ENCODE measurements around the gene NFILZ. TPM values are rescaled to one million over a fixed set of nuclear protein-coding genes. Genes with fewer than 3 reads are reported as not detected.

NFILZ gene
- total RNA-seq, 2 experiments from 2014 or later: not detected

DNA sequence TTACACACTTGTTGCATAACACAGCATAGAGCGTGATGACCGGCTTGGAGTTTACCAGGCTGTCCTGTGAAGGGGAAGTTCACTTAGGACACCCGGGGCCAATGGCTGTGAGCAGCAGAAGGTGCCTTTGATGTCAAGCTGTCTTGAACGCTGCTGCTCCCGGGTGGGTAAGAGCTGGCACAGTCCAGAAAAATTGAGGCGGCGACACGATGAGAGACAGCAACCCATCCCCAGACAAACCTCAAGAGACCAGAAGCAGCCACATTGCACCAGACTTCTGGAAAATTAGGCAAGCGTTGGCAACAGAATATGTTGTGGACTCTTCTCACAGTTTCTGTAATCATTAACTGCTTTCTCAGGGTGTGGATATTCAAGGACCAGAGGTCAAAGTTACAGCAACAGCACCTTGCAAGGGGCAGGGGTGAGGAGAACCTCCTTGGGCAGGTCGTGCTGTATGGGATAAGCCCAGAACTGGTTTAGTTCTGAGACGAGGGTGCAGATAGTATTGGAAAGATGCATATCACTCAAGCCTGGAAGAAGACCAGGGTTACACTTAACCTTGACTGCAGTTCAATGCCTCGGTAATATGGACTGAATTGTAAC lies 10.1 kb downstream of the NFILZ start:
- H3K4me1 Mint-ChIP-seq (ENCODE audit: low read depth): peaks cover 5% of the 10 kb centered on the region
- TF ChIP-seq, protein P1, sequence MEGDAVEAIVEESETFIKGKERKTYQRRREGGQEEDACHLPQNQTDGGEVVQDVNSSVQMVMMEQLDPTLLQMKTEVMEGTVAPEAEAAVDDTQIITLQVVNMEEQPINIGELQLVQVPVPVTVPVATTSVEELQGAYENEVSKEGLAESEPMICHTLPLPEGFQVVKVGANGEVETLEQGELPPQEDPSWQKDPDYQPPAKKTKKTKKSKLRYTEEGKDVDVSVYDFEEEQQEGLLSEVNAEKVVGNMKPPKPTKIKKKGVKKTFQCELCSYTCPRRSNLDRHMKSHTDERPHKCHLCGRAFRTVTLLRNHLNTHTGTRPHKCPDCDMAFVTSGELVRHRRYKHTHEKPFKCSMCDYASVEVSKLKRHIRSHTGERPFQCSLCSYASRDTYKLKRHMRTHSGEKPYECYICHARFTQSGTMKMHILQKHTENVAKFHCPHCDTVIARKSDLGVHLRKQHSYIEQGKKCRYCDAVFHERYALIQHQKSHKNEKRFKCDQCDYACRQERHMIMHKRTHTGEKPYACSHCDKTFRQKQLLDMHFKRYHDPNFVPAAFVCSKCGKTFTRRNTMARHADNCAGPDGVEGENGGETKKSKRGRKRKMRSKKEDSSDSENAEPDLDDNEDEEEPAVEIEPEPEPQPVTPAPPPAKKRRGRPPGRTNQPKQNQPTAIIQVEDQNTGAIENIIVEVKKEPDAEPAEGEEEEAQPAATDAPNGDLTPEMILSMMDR (IDR thresholded peaks at IDR 0.05): no peak
- intact Hi-C loops (cut with micrococcal nuclease): no loop called here
- ChIA-PET CTCF (interaction anchor here (1.6 to 5.8 kb wide), 3 partner anchors 24 to 287 kb away, joined by 5 to 62 read pairs (median 8); partner anchors contain the start of gene MYO1F), POLR2A (no interaction called here)
- DNase-seq (no peak), ATAC-seq (no peak)
- no peaks in the 10 kb centered on the region for H3K27me3 Mint-ChIP-seq
- H3K36me3 Mint-ChIP-seq (ENCODE audit: low read depth): no peaks in the 10 kb centered on the region
- H3K4me3 Mint-ChIP-seq: no peak overlapping the region
- H3K27ac Mint-ChIP-seq: no peak overlapping the region
- H3K9me3 Mint-ChIP-seq: peaks cover 3% of the 10 kb centered on the region

DNA sequence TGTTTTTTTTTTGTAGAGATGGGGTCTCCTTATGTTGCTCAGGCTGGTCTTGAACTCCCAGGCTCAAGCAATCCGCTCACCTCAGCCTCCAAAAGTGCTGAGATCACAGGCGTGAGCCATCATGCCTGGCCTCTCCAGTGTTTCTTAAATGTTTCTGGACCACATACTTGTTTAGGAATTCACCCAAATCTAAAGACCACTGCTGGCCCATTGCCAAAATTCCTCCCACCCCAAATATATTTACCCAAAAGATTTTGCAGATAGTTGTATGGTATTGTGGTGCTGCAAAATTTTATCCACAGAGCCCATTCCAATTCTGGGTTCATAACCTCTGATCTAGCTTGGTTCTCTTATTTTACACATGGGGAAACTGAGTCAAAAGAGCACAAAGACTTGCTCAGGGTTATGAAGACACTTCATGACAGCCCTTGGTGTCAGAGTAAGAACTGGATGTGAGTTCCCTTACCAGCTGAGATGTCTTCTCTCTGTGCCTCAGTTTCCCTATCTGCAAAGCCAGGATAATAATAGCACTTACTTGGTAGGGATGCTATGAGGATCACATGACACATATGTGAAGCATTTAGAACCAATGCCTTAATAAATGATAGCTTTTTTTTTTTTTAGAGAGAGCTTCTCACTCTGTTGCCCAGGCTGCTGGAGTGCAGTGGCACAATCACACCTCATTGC lies 10.9 kb downstream of the NFILZ start:
- H3K4me1 Mint-ChIP-seq (ENCODE audit: low read depth): peaks cover 5% of the 10 kb centered on the region

DNA sequence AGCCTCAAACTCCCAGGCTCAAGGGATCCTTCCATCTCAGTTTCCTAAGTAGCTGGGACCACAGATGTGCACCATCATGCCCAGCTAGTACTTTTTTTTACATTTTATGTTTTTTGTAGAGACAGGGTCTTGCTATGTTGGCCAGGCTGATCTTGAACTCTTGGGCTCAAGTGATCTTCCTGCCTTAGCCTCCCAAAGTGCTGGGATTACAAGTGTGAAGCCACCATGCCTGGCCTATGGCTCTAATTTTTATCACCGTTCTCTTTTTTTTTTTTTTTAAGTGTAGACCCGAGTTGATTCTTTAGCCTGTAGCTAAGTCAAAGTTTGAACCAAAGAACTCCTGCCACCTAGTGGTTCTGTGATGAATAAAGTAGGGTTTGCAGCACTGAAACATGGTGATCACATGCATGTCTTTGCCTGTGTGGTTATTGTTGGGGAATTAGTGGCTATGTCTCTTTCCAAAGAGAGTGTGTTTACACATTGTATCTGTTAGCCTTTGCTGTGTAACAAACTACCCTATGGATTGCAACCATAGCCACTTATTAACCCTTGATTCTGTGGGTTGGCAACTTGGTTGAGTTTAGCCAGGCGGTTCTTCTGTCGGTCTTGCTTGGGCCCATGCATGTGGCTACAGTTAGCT lies 11.6 kb downstream of the NFILZ start:
- POLR2A ChIA-PET: interaction anchor here (0.7 to 1.3 kb wide), 2 partner anchors 14 to 61 kb away, joined by 3 to 4 read pairs; no protein-coding TSS in a partner anchor
- Mint-ChIP-seq H3K27me3 (peaks cover 5% of the 10 kb centered on the region), H3K9me3 (peaks cover 3% of the 10 kb centered on the region), H3K4me1 (ENCODE audit: low read depth) (peaks cover 5% of the 10 kb centered on the region), H3K36me3 (ENCODE audit: low read depth) (no peaks in the 10 kb centered on the region), H3K4me3 (no peak overlapping the region), H3K27ac (no peak overlapping the region)
- DNase-seq (peak; percentile 21), ATAC-seq (no peak)
- intact Hi-C loops (cut with micrococcal nuclease): no loop called here
- TF ChIP-seq, protein P1 (IDR thresholded peaks at IDR 0.05): peak; percentile 63
- CTCF ChIA-PET: interaction anchor here (0.6 to 5.8 kb wide), 22 partner anchors 9 to 288 kb away, joined by 3 to 62 read pairs (median 4); partner anchors contain the start of genes MYO1F, NFILZ and ZNF414

More for the DNA sequence above, 10.9 kb downstream of the NFILZ start:
- ATAC-seq (no peak), DNase-seq (no peak)
- POLR2A ChIA-PET: interaction anchor here (0.6 to 1.3 kb wide), 3 partner anchors 11 to 61 kb away, joined by 3 to 4 read pairs (median 3); partner anchors contain the start of gene NFILZ
- TF ChIP-seq, protein P1 (IDR thresholded peaks at IDR 0.05): no peak
- intact Hi-C loops (cut with micrococcal nuclease): no loop called here
- Mint-ChIP-seq H3K36me3 (ENCODE audit: low read depth) (no peaks in the 10 kb centered on the region), H3K9me3 (peaks cover 3% of the 10 kb centered on the region), H3K27me3 (peaks cover 2% of the 10 kb centered on the region), H3K27ac (no peak overlapping the region), H3K4me3 (no peak overlapping the region)
- CTCF ChIA-PET: interaction anchor here (0.6 to 5.8 kb wide), 20 partner anchors 8 to 288 kb away, joined by 3 to 62 read pairs (median 4); partner anchors contain the start of genes MYO1F, NFILZ and ZNF414

DNA sequence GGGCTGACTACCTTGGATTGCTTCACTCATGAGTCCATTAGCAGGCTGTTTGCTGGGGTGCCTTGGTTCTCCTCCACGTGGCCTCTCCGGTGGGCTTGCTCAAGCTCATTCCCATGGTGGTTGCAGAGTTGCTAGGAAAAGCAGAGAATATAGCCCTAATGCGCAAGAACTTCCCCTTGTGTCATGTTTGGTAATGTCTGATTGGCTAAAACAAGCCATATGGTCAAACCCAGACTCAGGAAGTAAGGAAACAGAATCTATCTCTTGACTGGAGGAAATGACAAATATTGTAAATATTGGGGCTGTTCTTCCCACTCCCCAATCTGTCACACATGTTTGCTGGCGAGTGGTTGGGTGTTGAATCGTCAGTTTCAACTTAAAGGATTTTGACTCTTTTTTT lies 12.1 kb downstream of the NFILZ start:
- no peaks in the 10 kb centered on the region for H3K36me3 Mint-ChIP-seq (ENCODE audit: low read depth)
- ChIA-PET CTCF (interaction anchor here (0.6 to 5.8 kb wide), 10 partner anchors 9 to 129 kb away, joined by 3 to 62 read pairs (median 5); partner anchors contain the start of genes MYO1F and ZNF414), POLR2A (interaction anchor here (1.3 kb wide), 1 partner anchor 62 kb away, joined by 3 read pairs; no protein-coding TSS in a partner anchor)
- H3K4me3 Mint-ChIP-seq: no peak overlapping the region
- peaks cover 3% of the 10 kb centered on the region for H3K9me3 Mint-ChIP-seq
- intact Hi-C loops (cut with micrococcal nuclease): no loop called here
- ATAC-seq (no peak), DNase-seq (no peak)
- no peak overlapping the region for H3K27ac Mint-ChIP-seq
- peaks cover 5% of the 10 kb centered on the region for H3K4me1 Mint-ChIP-seq (ENCODE audit: low read depth)
- peaks cover 5% of the 10 kb centered on the region for H3K27me3 Mint-ChIP-seq
- TF ChIP-seq, protein P1 (IDR thresholded peaks at IDR 0.05): no peak
